Measurements from ENCODE around the gene SYNGR3. TPM values are rescaled to one million over a fixed set of nuclear protein-coding genes. Genes with fewer than 3 reads are reported as not detected.

SYNGR3 gene
- polyA plus RNA-seq, 4 donors, result 0.45 to 5.4 (median 0.92) TPM

DNA sequence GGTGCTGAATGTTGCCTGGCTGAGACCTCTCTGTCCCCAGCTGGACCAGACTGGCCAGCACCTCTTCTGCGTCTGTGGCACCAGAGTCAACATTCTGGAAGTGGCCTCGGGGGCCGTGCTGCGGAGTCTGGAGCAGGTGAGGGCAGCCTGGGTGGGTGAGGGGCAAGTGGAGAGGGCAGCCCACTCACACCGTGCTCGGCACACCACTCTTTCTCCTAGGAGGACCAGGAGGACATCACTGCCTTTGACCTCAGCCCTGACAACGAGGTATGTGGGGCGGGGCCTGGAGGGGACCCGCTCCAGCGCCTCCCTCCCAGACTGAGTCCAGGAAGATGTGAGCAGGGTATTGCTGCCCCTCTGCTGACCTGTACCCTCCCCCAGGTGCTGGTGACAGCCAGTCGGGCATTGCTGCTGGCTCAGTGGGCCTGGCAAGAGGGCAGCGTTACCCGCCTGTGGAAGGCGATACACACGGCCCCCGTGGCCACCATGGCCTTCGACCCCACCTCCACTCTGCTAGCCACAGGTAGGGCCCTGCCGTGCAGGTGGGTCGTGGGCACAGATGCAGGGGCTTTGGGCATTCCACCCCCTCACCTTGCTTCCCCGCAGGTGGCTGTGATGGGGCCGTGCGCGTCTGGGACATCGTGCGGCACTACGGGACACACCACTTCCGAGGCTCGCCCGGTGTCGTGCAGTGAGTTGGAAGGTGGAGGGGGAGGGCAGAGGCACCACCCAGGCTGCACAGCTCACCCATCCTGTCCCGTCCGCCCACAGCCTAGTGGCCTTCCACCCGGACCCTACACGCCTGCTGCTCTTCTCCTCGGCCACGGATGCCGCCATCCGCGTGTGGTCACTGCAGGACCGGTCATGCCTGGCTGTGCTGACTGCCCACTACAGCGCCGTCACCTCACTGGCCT, 15.4 kb upstream of the SYNGR3 start:
- peaks cover 0 to 51% (median 7%) of the 10 kb centered on the region in 3 donors for H3K36me3 ChIP-seq (ENCODE audit: control insufficient read depth in 3 of 3, insufficient read depth in 2 of 3, low read depth in 1 of 3, low read length in 3 of 3)
- DNase-seq (no peak), FAIRE-seq (no peak)

DNA sequence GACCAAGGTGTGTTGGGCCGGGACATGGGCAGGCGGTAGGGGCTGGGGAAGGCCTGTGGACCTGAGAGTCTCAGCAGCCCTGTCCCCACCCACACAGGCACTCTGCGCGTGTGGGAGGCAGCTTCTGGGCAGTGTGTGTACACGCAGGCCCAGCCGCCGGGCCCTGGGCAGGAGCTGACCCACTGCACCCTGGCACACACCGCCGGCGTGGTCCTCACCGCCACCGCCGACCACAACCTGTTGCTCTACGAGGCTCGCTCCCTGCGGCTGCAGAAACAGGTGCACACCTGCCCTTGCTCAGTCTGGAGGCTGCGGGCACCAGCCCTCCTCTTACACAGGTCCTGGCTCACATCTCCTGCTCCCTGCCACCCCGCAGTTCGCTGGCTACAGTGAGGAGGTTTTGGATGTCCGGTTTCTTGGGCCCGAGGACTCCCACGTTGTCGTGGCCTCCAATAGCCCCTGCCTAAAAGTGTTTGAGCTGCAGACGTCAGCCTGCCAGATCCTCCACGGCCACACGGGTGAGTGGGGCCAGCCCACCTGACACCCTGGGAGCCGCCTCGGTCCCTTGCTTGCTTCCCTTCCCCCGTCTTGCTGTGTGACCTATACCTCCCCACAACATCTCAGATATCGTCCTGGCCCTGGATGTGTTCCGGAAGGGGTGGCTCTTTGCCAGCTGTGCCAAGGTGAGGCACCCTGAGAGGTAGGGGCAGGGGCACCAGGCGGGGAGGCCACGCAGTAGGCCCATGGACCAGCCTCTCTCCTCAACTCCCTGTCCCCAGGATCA, 14.1 kb upstream of the SYNGR3 start:
- no peak overlapping the region for H3K4me3 ChIP-seq (ENCODE audit: low read depth in 1 of 3, low read length in 3 of 3)
- H3K36me3 ChIP-seq (ENCODE audit: control insufficient read depth in 3 of 3, insufficient read depth in 2 of 3, low read depth in 1 of 3, low read length in 3 of 3), result peaks cover 0 to 51% (median 7%) of the 10 kb centered on the region in 3 donors
- H3K27me3 ChIP-seq (ENCODE audit: control insufficient read depth in 3 of 3, insufficient read depth in 3 of 3, low read length in 3 of 3), result peaks cover 0 to 14% (median 5%) of the 10 kb centered on the region in 3 donors
- 90 to 95% (median 93%) methylated on average over 32 to 33 of the region's 33 CpGs for WGBS, 3 donors
- H3K27ac ChIP-seq (ENCODE audit: low read depth in 1 of 3, low read length in 2 of 3), result no peak overlapping the region
- peaks cover 2 to 36% (median 5%) of the 10 kb centered on the region in 3 donors for H3K4me1 ChIP-seq (ENCODE audit: control insufficient read depth in 3 of 3, insufficient read depth in 2 of 3, low read depth in 1 of 3, low read length in 2 of 3)
- H3K9me3 ChIP-seq (ENCODE audit: control insufficient read depth in 2 of 2, insufficient read depth in 1 of 2, low read depth in 1 of 2, low read length in 1 of 2), result no peaks in the 10 kb centered on the region
- no peak for FAIRE-seq
- no peak for DNase-seq

More for the DNA sequence above, 15.4 kb upstream of the SYNGR3 start:
- peaks cover 0 to 2% (median 0%) of the 10 kb centered on the region in 3 donors for H3K27me3 ChIP-seq (ENCODE audit: control insufficient read depth in 3 of 3, insufficient read depth in 3 of 3, low read length in 3 of 3)
- 94 to 95% (median 94%) methylated on average over 37 to 42 of the region's 42 CpGs for WGBS, 3 donors
- peaks cover 0 to 24% (median 5%) of the 10 kb centered on the region in 3 donors for H3K4me1 ChIP-seq (ENCODE audit: control insufficient read depth in 3 of 3, insufficient read depth in 2 of 3, low read depth in 1 of 3, low read length in 2 of 3)
- no peak overlapping the region for H3K4me3 ChIP-seq (ENCODE audit: low read depth in 1 of 3, low read length in 3 of 3)
- H3K27ac ChIP-seq (ENCODE audit: low read depth in 1 of 3, low read length in 2 of 3), result no peak overlapping the region
- H3K9me3 ChIP-seq (ENCODE audit: control insufficient read depth in 2 of 2, insufficient read depth in 1 of 2, low read depth in 1 of 2, low read length in 1 of 2), result no peaks in the 10 kb centered on the region

DNA sequence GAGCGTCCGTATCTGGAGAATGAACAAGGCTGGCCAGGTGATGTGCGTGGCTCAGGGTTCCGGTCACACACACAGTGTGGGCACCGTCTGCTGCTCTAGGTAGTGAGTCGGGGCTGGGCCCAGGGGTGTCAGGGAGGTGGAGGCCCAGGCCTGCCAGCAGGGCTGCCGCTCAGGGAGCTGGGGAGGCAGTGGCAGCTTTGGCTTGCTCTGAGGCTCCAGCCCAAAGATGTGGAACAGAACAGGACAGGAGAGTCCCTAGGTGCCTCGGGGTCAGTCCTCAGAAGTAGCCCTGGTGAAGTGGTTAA, 13.6 kb upstream of the SYNGR3 start:
- Histone ChIP-seq H3K9me3 (ENCODE audit: control insufficient read depth in 2 of 2, insufficient read depth in 1 of 2, low read depth in 1 of 2, low read length in 1 of 2) (no peaks in the 10 kb centered on the region), H3K36me3 (ENCODE audit: control insufficient read depth in 3 of 3, insufficient read depth in 2 of 3, low read depth in 1 of 3, low read length in 3 of 3) (peaks cover 0 to 51% (median 7%) of the 10 kb centered on the region in 3 donors), H3K4me3 (ENCODE audit: low read depth in 1 of 3, low read length in 3 of 3) (no peak overlapping the region), H3K27me3 (ENCODE audit: control insufficient read depth in 3 of 3, insufficient read depth in 3 of 3, low read length in 3 of 3) (peaks cover 0 to 20% (median 5%) of the 10 kb centered on the region in 3 donors), H3K27ac (ENCODE audit: low read depth in 1 of 3, low read length in 2 of 3) (no peak overlapping the region), H3K4me1 (ENCODE audit: control insufficient read depth in 3 of 3, insufficient read depth in 2 of 3, low read depth in 1 of 3, low read length in 2 of 3) (peaks cover 2 to 37% (median 5%) of the 10 kb centered on the region in 3 donors)
- 90 to 96% (median 92%) methylated on average over 8 of the region's 8 CpGs for WGBS, 3 donors
- no peak for FAIRE-seq
- DNase-seq, result no peak

DNA sequence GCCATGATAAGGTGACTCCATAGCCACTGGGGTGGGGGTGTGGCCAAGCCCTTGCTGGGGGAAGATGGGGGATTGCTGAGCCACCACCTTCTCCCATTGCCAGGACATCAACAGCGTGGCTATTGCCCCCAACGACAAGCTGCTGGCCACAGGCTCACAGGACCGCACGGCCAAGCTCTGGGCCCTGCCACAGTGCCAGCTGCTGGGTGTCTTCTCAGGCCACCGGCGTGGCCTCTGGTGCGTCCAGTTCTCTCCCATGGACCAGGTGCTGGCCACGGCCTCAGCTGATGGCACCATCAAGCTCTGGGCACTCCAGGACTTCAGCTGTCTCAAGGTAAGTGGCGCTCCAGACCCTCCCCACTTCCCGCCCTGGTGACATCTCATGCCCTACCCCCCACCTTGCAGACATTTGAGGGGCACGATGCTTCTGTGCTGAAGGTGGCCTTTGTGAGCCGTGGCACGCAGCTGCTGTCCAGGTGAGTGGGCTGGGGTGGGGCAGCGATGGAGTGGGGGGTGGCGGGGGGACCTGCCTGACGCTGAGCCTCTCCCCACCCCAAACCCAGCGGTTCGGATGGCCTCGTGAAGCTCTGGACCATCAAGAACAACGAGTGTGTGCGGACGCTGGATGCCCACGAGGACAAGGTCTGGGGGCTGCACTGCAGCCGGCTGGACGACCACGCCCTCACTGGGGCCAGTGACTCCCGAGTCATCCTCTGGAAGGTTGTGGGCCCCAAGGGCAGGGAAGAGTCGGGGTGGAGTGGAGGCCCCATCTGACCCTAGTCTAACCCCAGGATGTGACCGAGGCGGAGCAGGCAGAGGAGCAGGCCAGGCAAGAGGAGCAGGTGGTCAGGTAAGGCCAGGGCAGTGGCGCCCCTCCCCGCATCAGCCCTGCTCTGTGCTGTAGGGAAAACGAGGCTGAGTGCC, 12.6 kb upstream of the SYNGR3 start:
- 90 to 93% (median 91%) methylated on average over 31 to 33 of the region's 33 CpGs for WGBS, 3 donors
- H3K9me3 ChIP-seq (ENCODE audit: control insufficient read depth in 2 of 2, insufficient read depth in 1 of 2, low read depth in 1 of 2, low read length in 1 of 2), result no peaks in the 10 kb centered on the region
- DNase-seq (no peak), FAIRE-seq (no peak)
- H3K4me1 ChIP-seq (ENCODE audit: control insufficient read depth in 3 of 3, insufficient read depth in 2 of 3, low read depth in 1 of 3, low read length in 2 of 3), result peaks cover 2 to 47% (median 5%) of the 10 kb centered on the region in 3 donors
- H3K36me3 ChIP-seq (ENCODE audit: control insufficient read depth in 3 of 3, insufficient read depth in 2 of 3, low read depth in 1 of 3, low read length in 3 of 3), result peaks cover 0 to 51% (median 7%) of the 10 kb centered on the region in 3 donors
- peaks cover 0 to 30% (median 5%) of the 10 kb centered on the region in 3 donors for H3K27me3 ChIP-seq (ENCODE audit: control insufficient read depth in 3 of 3, insufficient read depth in 3 of 3, low read length in 3 of 3)
- H3K27ac ChIP-seq (ENCODE audit: low read depth in 1 of 3, low read length in 2 of 3), result no peak overlapping the region
- no peak overlapping the region for H3K4me3 ChIP-seq (ENCODE audit: low read depth in 1 of 3, low read length in 3 of 3)

DNA sequence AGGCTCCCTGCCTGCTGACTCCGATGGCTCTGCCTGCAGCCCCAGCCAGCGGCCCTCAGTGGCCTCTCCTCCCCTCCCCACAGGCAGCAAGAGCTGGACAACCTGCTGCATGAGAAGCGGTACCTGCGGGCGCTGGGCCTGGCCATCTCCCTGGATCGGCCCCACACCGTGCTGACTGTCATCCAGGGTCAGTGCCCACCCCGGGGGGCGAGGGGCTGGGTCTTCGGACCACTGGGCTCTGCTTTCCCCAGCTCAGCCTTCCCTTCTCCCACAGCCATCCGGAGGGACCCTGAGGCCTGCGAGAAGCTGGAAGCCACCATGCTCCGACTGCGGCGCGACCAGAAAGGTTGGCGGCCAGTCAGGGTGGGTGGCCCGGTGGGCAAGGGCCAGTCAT, 11.9 kb upstream of the SYNGR3 start:
- H3K4me1 ChIP-seq (ENCODE audit: control insufficient read depth in 3 of 3, insufficient read depth in 2 of 3, low read depth in 1 of 3, low read length in 2 of 3), result peaks cover 3 to 49% (median 5%) of the 10 kb centered on the region in 3 donors
- peaks cover 0 to 51% (median 7%) of the 10 kb centered on the region in 3 donors for H3K36me3 ChIP-seq (ENCODE audit: control insufficient read depth in 3 of 3, insufficient read depth in 2 of 3, low read depth in 1 of 3, low read length in 3 of 3)
- FAIRE-seq (no peak), DNase-seq (no peak)
- H3K27ac ChIP-seq (ENCODE audit: low read depth in 1 of 3, low read length in 2 of 3), result no peak overlapping the region
- no peak overlapping the region for H3K4me3 ChIP-seq (ENCODE audit: low read depth in 1 of 3, low read length in 3 of 3)
- H3K27me3 ChIP-seq (ENCODE audit: control insufficient read depth in 3 of 3, insufficient read depth in 3 of 3, low read length in 3 of 3), result peaks cover 0 to 37% (median 5%) of the 10 kb centered on the region in 3 donors
- no peaks in the 10 kb centered on the region for H3K9me3 ChIP-seq (ENCODE audit: control insufficient read depth in 2 of 2, insufficient read depth in 1 of 2, low read depth in 1 of 2, low read length in 1 of 2)
- WGBS, 3 donors, result 94 to 97% (median 95%) methylated on average over 17 to 18 of the region's 18 CpGs

DNA sequence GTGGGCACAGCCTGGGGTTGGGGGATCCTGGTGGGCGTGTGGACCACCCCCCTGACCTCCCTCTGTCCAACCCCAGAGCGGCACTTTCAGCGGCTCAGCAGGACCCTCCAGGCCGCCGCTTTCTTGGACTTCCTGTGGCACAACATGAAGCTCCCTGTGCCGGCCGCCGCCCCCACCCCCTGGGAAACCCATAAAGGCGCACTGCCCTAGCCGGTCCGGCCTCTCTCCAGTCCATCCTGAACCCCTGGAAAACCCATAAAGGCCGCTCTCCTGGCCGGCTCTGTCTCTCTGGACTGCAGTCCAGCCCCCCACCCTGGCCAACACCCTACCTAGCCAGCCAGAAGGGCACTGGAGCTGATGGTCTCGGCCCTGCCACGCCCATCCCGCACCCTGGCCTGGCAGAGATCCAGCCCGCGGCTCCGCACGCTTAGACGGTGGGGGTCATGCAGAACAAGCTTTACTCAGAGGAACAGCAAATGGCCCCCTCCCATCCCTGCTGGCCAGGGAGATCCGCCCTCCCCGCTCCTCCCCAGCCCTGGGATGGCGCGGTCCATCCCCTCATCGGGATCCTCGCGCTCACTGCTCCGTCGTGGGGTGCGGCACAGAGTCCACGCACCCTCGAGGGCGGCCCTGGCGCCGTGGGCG, 11.2 kb upstream of the SYNGR3 start:
- WGBS, 3 donors, result 42 to 67% (median 66%) methylated on average over 33 to 37 of the region's 37 CpGs
- Histone ChIP-seq H3K27me3 (ENCODE audit: control insufficient read depth in 3 of 3, insufficient read depth in 3 of 3, low read length in 3 of 3) (peaks cover 0 to 41% (median 5%) of the 10 kb centered on the region in 3 donors), H3K9me3 (ENCODE audit: control insufficient read depth in 2 of 2, insufficient read depth in 1 of 2, low read depth in 1 of 2, low read length in 1 of 2) (no peaks in the 10 kb centered on the region), H3K4me3 (ENCODE audit: low read depth in 1 of 3, low read length in 3 of 3) (peak overlapping the region; percentile 20 to 51 (median 30)), H3K36me3 (ENCODE audit: control insufficient read depth in 3 of 3, insufficient read depth in 2 of 3, low read depth in 1 of 3, low read length in 3 of 3) (peaks cover 0 to 48% (median 7%) of the 10 kb centered on the region in 3 donors), H3K27ac (ENCODE audit: low read depth in 1 of 3, low read length in 2 of 3) (peak overlapping the region in 2 of 3 donors; percentile 47 to 56), H3K4me1 (ENCODE audit: control insufficient read depth in 3 of 3, insufficient read depth in 2 of 3, low read depth in 1 of 3, low read length in 2 of 3) (peaks cover under 1 to 48% (median 5%) of the 10 kb centered on the region in 3 donors)
- FAIRE-seq (no peak), DNase-seq (peak in 1 of 2 donors; percentile 30)

DNA sequence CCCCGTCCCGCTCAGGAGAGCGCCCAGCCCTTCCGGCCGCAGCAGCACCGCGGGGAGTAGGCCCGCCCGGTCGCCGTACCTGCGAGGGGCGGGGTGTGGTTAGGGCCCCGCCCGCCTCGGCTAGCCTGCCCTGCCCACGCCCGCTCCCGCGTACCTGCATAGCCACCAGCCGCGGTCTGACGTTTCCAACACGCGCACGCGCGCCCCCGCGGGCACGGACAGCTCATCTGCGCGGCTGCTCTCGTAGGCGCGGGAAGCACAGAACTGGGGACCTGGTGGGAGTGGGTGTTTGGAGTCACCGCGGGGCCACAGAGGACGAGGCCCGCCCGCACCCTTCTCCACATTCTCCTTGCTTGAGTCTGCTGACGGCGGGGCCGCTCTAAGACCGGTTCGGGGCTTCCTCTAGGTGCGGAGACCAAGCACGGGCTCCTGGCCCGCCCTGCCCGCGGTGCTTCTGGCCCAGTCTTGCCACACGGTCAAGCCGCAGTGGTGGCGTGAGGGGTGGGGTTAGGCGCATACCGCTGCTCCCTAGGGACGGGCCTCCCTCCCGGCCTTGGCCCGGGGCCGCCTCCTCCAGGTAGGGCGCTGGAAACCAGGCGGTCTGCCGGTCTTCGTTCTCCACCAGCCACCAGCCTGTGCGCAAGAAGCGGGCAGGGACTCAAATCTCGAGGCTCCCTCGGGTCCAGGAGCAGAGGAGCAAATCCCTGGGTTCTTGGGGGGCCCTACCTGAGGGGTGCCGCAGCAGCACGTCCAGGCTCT, 10.3 kb upstream of the SYNGR3 start:
- no peak for FAIRE-seq
- WGBS, 3 donors, result 4 to 22% (median 21%) methylated on average over 31 to 70 of the region's 70 CpGs

More for the DNA sequence above, 10.3 kb upstream of the SYNGR3 start:
- peak; percentile 91 to 93 for DNase-seq
- Histone ChIP-seq H3K36me3 (ENCODE audit: control insufficient read depth in 3 of 3, insufficient read depth in 2 of 3, low read depth in 1 of 3, low read length in 3 of 3) (peaks cover 0 to 43% (median 7%) of the 10 kb centered on the region in 3 donors), H3K9me3 (ENCODE audit: control insufficient read depth in 2 of 2, insufficient read depth in 1 of 2, low read depth in 1 of 2, low read length in 1 of 2) (no peaks in the 10 kb centered on the region), H3K27me3 (ENCODE audit: control insufficient read depth in 3 of 3, insufficient read depth in 3 of 3, low read length in 3 of 3) (peaks cover 0 to 41% (median 5%) of the 10 kb centered on the region in 3 donors), H3K4me1 (ENCODE audit: control insufficient read depth in 3 of 3, insufficient read depth in 2 of 3, low read depth in 1 of 3, low read length in 2 of 3) (peaks cover 0 to 48% (median 5%) of the 10 kb centered on the region in 3 donors), H3K4me3 (ENCODE audit: low read depth in 1 of 3, low read length in 3 of 3) (peak overlapping the region in 2 of 3 donors; percentile 40 to 51), H3K27ac (ENCODE audit: low read depth in 1 of 3, low read length in 2 of 3) (peak overlapping the region; percentile 57 to 86 (median 80))
